Measurements from ENCODE around the gene PBX3. TPM values are rescaled to one million over a fixed set of nuclear protein-coding genes. Genes with fewer than 3 reads are reported as not detected.

PBX3 gene
- total RNA-seq, 2 donors from 2014 or later: 19.7 to 20.6 TPM

GRCh38 chr9:125984461-125984860 is 237.3 kb downstream of the PBX3 start:
- H3K4me3 Mint-ChIP-seq: no peak overlapping the region
- peaks cover 10% of the 10 kb centered on the region for H3K27me3 Mint-ChIP-seq (ENCODE audit: low read depth)
- no peak for ATAC-seq (replicated peaks in 1 of 2)
- H3K36me3 Mint-ChIP-seq (ENCODE audit: insufficient read depth in 2 of 2): peaks cover 3 to 12% of the 10 kb centered on the region in 2 donors
- H3K27ac Mint-ChIP-seq: no peak overlapping the region
- no peaks in the 10 kb centered on the region for H3K4me1 Mint-ChIP-seq (ENCODE audit: low read depth)
- no peak for DNase-seq
- peaks cover 11 to 14% of the 10 kb centered on the region in 2 donors for H3K9me3 Mint-ChIP-seq

GRCh38 chr9:125985142-125985997 is 238.2 kb downstream of the PBX3 start:
- no peak for ATAC-seq (replicated peaks in 1 of 2)
- Mint-ChIP-seq H3K27me3 (ENCODE audit: low read depth) (peaks cover 10% of the 10 kb centered on the region), H3K27ac (no peak overlapping the region), H3K9me3 (peaks cover 6 to 8% of the 10 kb centered on the region in 2 donors), H3K36me3 (ENCODE audit: insufficient read depth in 2 of 2) (peaks cover 0 to 3% of the 10 kb centered on the region in 2 donors), H3K4me1 (ENCODE audit: low read depth) (no peaks in the 10 kb centered on the region), H3K4me3 (no peak overlapping the region)
- no peak for DNase-seq

- no peak overlapping the region for H3K27ac Mint-ChIP-seq
- peaks cover 0 to 1% of the 10 kb centered on the region in 2 donors for H3K36me3 Mint-ChIP-seq (ENCODE audit: insufficient read depth in 2 of 2)
- H3K27me3 Mint-ChIP-seq (ENCODE audit: low read depth): peaks cover 7% of the 10 kb centered on the region
- no peak overlapping the region for H3K4me3 Mint-ChIP-seq
- peaks cover 5 to 8% of the 10 kb centered on the region in 2 donors for H3K9me3 Mint-ChIP-seq
- no peak for ATAC-seq (replicated peaks in 1 of 2)
- no peak for DNase-seq
- no peaks in the 10 kb centered on the region for H3K4me1 Mint-ChIP-seq (ENCODE audit: low read depth)
Measured at GRCh38 chr9:125985998-125986655, 239.0 kb downstream of the PBX3 start.

- peaks cover 3 to 6% of the 10 kb centered on the region in 2 donors for H3K9me3 Mint-ChIP-seq
- H3K36me3 Mint-ChIP-seq (ENCODE audit: insufficient read depth in 2 of 2): no peaks in the 10 kb centered on the region
- no peak for DNase-seq
- peaks cover 5% of the 10 kb centered on the region for H3K27me3 Mint-ChIP-seq (ENCODE audit: low read depth)
- H3K4me1 Mint-ChIP-seq (ENCODE audit: low read depth): no peaks in the 10 kb centered on the region
- H3K4me3 Mint-ChIP-seq: no peak overlapping the region
- no peak for ATAC-seq (replicated peaks in 1 of 2)
- H3K27ac Mint-ChIP-seq: no peak overlapping the region
Measured at GRCh38 chr9:125986966-125987365, 239.8 kb downstream of the PBX3 start.

- no peak for DNase-seq
- Mint-ChIP-seq H3K4me1 (ENCODE audit: low read depth) (no peaks in the 10 kb centered on the region), H3K27ac (no peak overlapping the region), H3K36me3 (ENCODE audit: insufficient read depth in 2 of 2) (no peaks in the 10 kb centered on the region), H3K27me3 (ENCODE audit: low read depth) (peaks cover 1% of the 10 kb centered on the region), H3K9me3 (peaks cover 3 to 5% of the 10 kb centered on the region in 2 donors), H3K4me3 (no peak overlapping the region)
- no peak for ATAC-seq (replicated peaks in 1 of 2)
Measured at GRCh38 chr9:125987420-125987819, 240.2 kb downstream of the PBX3 start.

GRCh38 chr9:125988479-125989050 is 241.4 kb downstream of the PBX3 start:
- Mint-ChIP-seq H3K36me3 (ENCODE audit: insufficient read depth in 2 of 2) (no peaks in the 10 kb centered on the region), H3K27me3 (ENCODE audit: low read depth) (no peaks in the 10 kb centered on the region), H3K4me3 (no peak overlapping the region), H3K9me3 (peaks cover 3 to 5% of the 10 kb centered on the region in 2 donors), H3K4me1 (ENCODE audit: low read depth) (no peaks in the 10 kb centered on the region), H3K27ac (no peak overlapping the region)
- DNase-seq (no peak), ATAC-seq (replicated peaks in 1 of 2) (no peak)

- no peaks in the 10 kb centered on the region for H3K36me3 Mint-ChIP-seq (ENCODE audit: insufficient read depth in 2 of 2)
- ATAC-seq (replicated peaks in 1 of 2): no peak
- no peaks in the 10 kb centered on the region for H3K4me1 Mint-ChIP-seq (ENCODE audit: low read depth)
- peaks cover 3 to 5% of the 10 kb centered on the region in 2 donors for H3K9me3 Mint-ChIP-seq
- no peak overlapping the region for H3K27ac Mint-ChIP-seq
- no peaks in the 10 kb centered on the region for H3K27me3 Mint-ChIP-seq (ENCODE audit: low read depth)
- H3K4me3 Mint-ChIP-seq: no peak overlapping the region
- no peak for DNase-seq
Measured at GRCh38 chr9:125989090-125989501, 241.9 kb downstream of the PBX3 start.

GRCh38 chr9:125989524-125990180 is 242.5 kb downstream of the PBX3 start:
- DNase-seq (no peak), ATAC-seq (replicated peaks in 1 of 2) (no peak)
- H3K4me1 Mint-ChIP-seq (ENCODE audit: low read depth): no peaks in the 10 kb centered on the region
- no peaks in the 10 kb centered on the region for H3K36me3 Mint-ChIP-seq (ENCODE audit: insufficient read depth in 2 of 2)
- H3K27me3 Mint-ChIP-seq (ENCODE audit: low read depth): no peaks in the 10 kb centered on the region
- peaks cover 3 to 5% of the 10 kb centered on the region in 2 donors for H3K9me3 Mint-ChIP-seq
- H3K4me3 Mint-ChIP-seq: no peak overlapping the region
- no peak overlapping the region for H3K27ac Mint-ChIP-seq

GRCh38 chr9:125990186-125990792 is 243.1 kb downstream of the PBX3 start:
- Mint-ChIP-seq H3K27ac (no peak overlapping the region), H3K36me3 (ENCODE audit: insufficient read depth in 2 of 2) (no peaks in the 10 kb centered on the region)

GRCh38 chr9:125990793-125991220 is 243.6 kb downstream of the PBX3 start:
- no peak for ATAC-seq (replicated peaks in 1 of 2)
- Mint-ChIP-seq H3K4me1 (ENCODE audit: low read depth) (no peaks in the 10 kb centered on the region), H3K27ac (no peak overlapping the region), H3K9me3 (no peaks in the 10 kb centered on the region), H3K4me3 (no peak overlapping the region), H3K36me3 (ENCODE audit: insufficient read depth in 2 of 2) (no peaks in the 10 kb centered on the region), H3K27me3 (ENCODE audit: low read depth) (no peaks in the 10 kb centered on the region)
- DNase-seq: no peak

More at GRCh38 chr9:125990186-125990792, 243.1 kb downstream of the PBX3 start:
- ATAC-seq (replicated peaks in 1 of 2) (no peak), DNase-seq (no peak)
- Mint-ChIP-seq H3K4me3 (no peak overlapping the region), H3K27me3 (ENCODE audit: low read depth) (no peaks in the 10 kb centered on the region), H3K4me1 (ENCODE audit: low read depth) (no peaks in the 10 kb centered on the region), H3K9me3 (peaks cover 0 to under 1% of the 10 kb centered on the region in 2 donors)

- no peaks in the 10 kb centered on the region for H3K9me3 Mint-ChIP-seq
- no peak overlapping the region for H3K4me3 Mint-ChIP-seq
- DNase-seq (no peak), ATAC-seq (replicated peaks in 1 of 2) (no peak)
- H3K27ac Mint-ChIP-seq: no peak overlapping the region
- no peaks in the 10 kb centered on the region for H3K4me1 Mint-ChIP-seq (ENCODE audit: low read depth)
- H3K27me3 Mint-ChIP-seq (ENCODE audit: low read depth): no peaks in the 10 kb centered on the region
- no peaks in the 10 kb centered on the region for H3K36me3 Mint-ChIP-seq (ENCODE audit: insufficient read depth in 2 of 2)
Measured at GRCh38 chr9:125991886-125992529, 244.8 kb downstream of the PBX3 start.

GRCh38 chr9:125992557-125992956 is 245.4 kb downstream of the PBX3 start:
- ATAC-seq (replicated peaks in 1 of 2): no peak
- no peak overlapping the region for H3K27ac Mint-ChIP-seq
- DNase-seq: no peak
- no peaks in the 10 kb centered on the region for H3K4me1 Mint-ChIP-seq (ENCODE audit: low read depth)
- no peaks in the 10 kb centered on the region for H3K27me3 Mint-ChIP-seq (ENCODE audit: low read depth)
- no peaks in the 10 kb centered on the region for H3K9me3 Mint-ChIP-seq
- no peak overlapping the region for H3K4me3 Mint-ChIP-seq
- H3K36me3 Mint-ChIP-seq (ENCODE audit: insufficient read depth in 2 of 2): no peaks in the 10 kb centered on the region
